Measurements from ENCODE around the gene SYT6.

- TF ChIP-seq POLR2A (IDR thresholded peaks at IDR 0.05), result no peak
- TF ChIP-seq, protein P1, sequence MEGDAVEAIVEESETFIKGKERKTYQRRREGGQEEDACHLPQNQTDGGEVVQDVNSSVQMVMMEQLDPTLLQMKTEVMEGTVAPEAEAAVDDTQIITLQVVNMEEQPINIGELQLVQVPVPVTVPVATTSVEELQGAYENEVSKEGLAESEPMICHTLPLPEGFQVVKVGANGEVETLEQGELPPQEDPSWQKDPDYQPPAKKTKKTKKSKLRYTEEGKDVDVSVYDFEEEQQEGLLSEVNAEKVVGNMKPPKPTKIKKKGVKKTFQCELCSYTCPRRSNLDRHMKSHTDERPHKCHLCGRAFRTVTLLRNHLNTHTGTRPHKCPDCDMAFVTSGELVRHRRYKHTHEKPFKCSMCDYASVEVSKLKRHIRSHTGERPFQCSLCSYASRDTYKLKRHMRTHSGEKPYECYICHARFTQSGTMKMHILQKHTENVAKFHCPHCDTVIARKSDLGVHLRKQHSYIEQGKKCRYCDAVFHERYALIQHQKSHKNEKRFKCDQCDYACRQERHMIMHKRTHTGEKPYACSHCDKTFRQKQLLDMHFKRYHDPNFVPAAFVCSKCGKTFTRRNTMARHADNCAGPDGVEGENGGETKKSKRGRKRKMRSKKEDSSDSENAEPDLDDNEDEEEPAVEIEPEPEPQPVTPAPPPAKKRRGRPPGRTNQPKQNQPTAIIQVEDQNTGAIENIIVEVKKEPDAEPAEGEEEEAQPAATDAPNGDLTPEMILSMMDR (IDR thresholded peaks at IDR 0.05), result no peak
Measured at GRCh38 chr1:114061121-114061830, 92.4 kb downstream of the SYT6 start.

Data from testis (tissue), 2 donors.